Measurements from ENCODE around the gene VTN.

VTN gene

GRCh38 chr17:28344011-28344410 lies 26.1 kb downstream of the VTN start:
- DNase-seq = no peak

- DNase-seq = no peak
Observed at GRCh38 chr17:28343491-28343932, 26.6 kb downstream of the VTN start.

GRCh38 chr17:28342313-28342712 lies 27.8 kb downstream of the VTN start:
- no peak for DNase-seq

- DNase-seq = no peak
Observed at GRCh38 chr17:28341516-28341915, 28.6 kb downstream of the VTN start.

- DNase-seq = no peak
Observed at GRCh38 chr17:28340374-28340773, 29.7 kb downstream of the VTN start.

- no peak for DNase-seq
Observed at GRCh38 chr17:28339431-28339830, 30.7 kb downstream of the VTN start.

- DNase-seq = peak in 6 of 58 donors; percentile 15 to 49 (median 29)
Observed at GRCh38 chr17:28338769-28339212, 31.3 kb downstream of the VTN start.

GRCh38 chr17:28338056-28338768 lies 31.9 kb downstream of the VTN start:
- peak in 12 of 58 donors; percentile 6 to 57 (median 33) for DNase-seq

- peak in 31 of 58 donors; percentile 12 to 70 (median 39) for DNase-seq
Observed at GRCh38 chr17:28335959-28336871, 33.9 kb downstream of the VTN start.

GRCh38 chr17:28335201-28335958 lies 34.7 kb downstream of the VTN start, which contains the start of the genes IFT20 and TNFAIP1:
Gene IFT20, minus strand, starts transcription at chr17:28335472. Its CDS starts 3,487 bp downstream, at chr17:28331985.
Gene TNFAIP1, plus strand, starts transcription at chr17:28335761. Its CDS starts 3,761 bp downstream, at chr17:28339522.
- peak; percentile 91 to 100 (median 99) for DNase-seq

- no peak for DNase-seq
Observed at GRCh38 chr17:28334666-28335200, 35.4 kb downstream of the VTN start.

GRCh38 chr17:28334171-28334570 lies 35.9 kb downstream of the VTN start:
- no peak for DNase-seq

GRCh38 chr17:28333083-28333746 lies 36.9 kb downstream of the VTN start:
- no peak for DNase-seq

- DNase-seq = no peak
Observed at GRCh38 chr17:28331891-28332420, 38.2 kb downstream of the VTN start.

GRCh38 chr17:28330671-28331070 lies 39.4 kb downstream of the VTN start:
- no peak for DNase-seq

GRCh38 chr17:28328325-28328724 lies 41.8 kb downstream of the VTN start:
- DNase-seq = no peak

GRCh38 chr17:28327709-28328108 lies 42.4 kb downstream of the VTN start:
- no peak for DNase-seq

- DNase-seq = no peak
Observed at GRCh38 chr17:28327031-28327607, 43.0 kb downstream of the VTN start.

GRCh38 chr17:28326114-28326513 lies 44.0 kb downstream of the VTN start:
- no peak for DNase-seq

- no peak for DNase-seq
Observed at GRCh38 chr17:28325211-28325610, 44.9 kb downstream of the VTN start.
